Measurements from ENCODE around the gene FGF14.

FGF14 gene

DNA sequence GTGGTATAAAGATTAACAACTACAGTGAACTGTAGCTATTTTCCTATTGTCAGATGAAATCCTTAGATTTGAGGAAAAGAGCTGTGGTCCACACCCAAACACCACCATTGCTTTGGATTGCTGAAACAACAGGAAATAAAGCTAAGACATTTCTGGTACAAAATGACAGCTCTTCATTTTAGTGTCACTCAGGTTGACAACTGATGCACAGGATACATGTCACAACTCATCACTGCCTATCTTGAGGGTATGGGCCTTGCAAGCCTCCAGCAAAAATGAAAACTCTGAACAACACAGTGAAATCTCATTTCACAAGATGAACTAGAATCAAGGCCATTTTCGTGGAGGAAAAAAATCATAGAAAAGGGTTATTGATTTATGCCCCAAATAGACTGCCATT is 609.7 kb downstream of the FGF14 start:
- Mint-ChIP-seq H3K27ac (no peak overlapping the region), H3K4me3 (no peak overlapping the region), H3K36me3 (ENCODE audit: low read depth) (no peaks in the 10 kb centered on the region), H3K27me3 (ENCODE audit: low read depth) (peaks cover 7% of the 10 kb centered on the region), H3K9me3 (no peaks in the 10 kb centered on the region), H3K4me1 (no peaks in the 10 kb centered on the region)
- no peak for TF ChIP-seq CTCF (IDR thresholded peaks at IDR 0.05; ENCODE audit: unreplicated experiment in 3 of 3)

- H3K27ac Mint-ChIP-seq = no peak overlapping the region
- peak; percentile 23 to 34 (median 25) for TF ChIP-seq CTCF (IDR thresholded peaks at IDR 0.05; ENCODE audit: unreplicated experiment in 3 of 3)
- H3K4me1 Mint-ChIP-seq = no peaks in the 10 kb centered on the region
- peaks cover 25% of the 10 kb centered on the region for H3K27me3 Mint-ChIP-seq (ENCODE audit: low read depth)
- no peaks in the 10 kb centered on the region for H3K9me3 Mint-ChIP-seq
- no peak overlapping the region for H3K4me3 Mint-ChIP-seq
- no peaks in the 10 kb centered on the region for H3K36me3 Mint-ChIP-seq (ENCODE audit: low read depth)
Observed at GRCh38 chr13:101785858-101786257, 616.0 kb downstream of the FGF14 start.

GRCh38 chr13:101784313-101784712 is 617.5 kb downstream of the FGF14 start:
- Mint-ChIP-seq H3K9me3 (no peaks in the 10 kb centered on the region), H3K27ac (no peak overlapping the region), H3K4me3 (no peak overlapping the region), H3K27me3 (ENCODE audit: low read depth) (peaks cover 28% of the 10 kb centered on the region), H3K36me3 (ENCODE audit: low read depth) (no peaks in the 10 kb centered on the region), H3K4me1 (no peaks in the 10 kb centered on the region)
- TF ChIP-seq CTCF (IDR thresholded peaks at IDR 0.05; ENCODE audit: unreplicated experiment in 3 of 3) = no peak

DNA sequence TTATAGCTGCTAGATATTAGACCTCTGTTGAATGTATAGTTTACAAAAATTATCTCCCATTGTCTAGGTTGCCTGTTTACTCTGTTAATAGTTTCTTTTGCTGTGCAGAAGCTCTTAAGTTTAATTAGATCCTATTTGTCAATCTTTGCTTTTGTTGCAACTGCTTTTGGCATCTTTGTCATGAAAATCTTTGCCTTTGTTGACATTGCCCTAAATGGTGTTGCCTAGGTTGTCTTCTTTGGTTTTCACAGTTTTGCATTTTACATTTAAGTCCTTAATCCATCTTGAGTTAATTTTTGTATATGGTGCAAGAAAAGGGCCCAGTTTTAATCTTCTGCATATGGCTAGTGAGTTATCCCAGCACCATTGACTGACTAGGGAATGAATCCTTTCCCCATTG is 618.3 kb downstream of the FGF14 start:
- no peak for TF ChIP-seq CTCF (IDR thresholded peaks at IDR 0.05; ENCODE audit: unreplicated experiment in 3 of 3)
- peaks cover 28% of the 10 kb centered on the region for H3K27me3 Mint-ChIP-seq (ENCODE audit: low read depth)
- no peak overlapping the region for H3K4me3 Mint-ChIP-seq
- H3K9me3 Mint-ChIP-seq = no peaks in the 10 kb centered on the region
- no peaks in the 10 kb centered on the region for H3K4me1 Mint-ChIP-seq
- H3K36me3 Mint-ChIP-seq (ENCODE audit: low read depth) = no peaks in the 10 kb centered on the region
- H3K27ac Mint-ChIP-seq = no peak overlapping the region

DNA sequence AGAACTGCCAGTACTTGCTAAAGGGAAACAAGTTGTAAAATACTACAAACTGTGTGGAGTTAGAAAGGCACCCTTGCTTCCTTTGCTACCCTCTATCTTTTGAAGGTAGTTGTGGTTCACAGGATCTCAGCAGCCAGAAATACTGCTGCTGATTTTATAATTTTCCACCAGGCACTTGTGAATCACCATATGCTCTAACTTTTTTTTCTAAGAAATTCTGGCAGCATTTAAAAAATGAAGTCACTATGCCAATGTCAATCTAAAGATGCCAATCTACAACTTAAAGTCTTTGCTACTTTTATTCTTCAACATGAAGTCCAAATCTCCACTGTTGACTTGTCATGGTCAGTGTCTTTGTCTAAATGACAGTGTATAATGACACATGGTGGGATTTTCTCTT is 621.6 kb downstream of the FGF14 start:
- peaks cover 10% of the 10 kb centered on the region for H3K27me3 Mint-ChIP-seq (ENCODE audit: low read depth)
- H3K27ac Mint-ChIP-seq = no peak overlapping the region
- H3K9me3 Mint-ChIP-seq = no peaks in the 10 kb centered on the region
- no peaks in the 10 kb centered on the region for H3K36me3 Mint-ChIP-seq (ENCODE audit: low read depth)
- H3K4me1 Mint-ChIP-seq = no peaks in the 10 kb centered on the region
- TF ChIP-seq CTCF (IDR thresholded peaks at IDR 0.05; ENCODE audit: unreplicated experiment in 3 of 3) = no peak
- no peak overlapping the region for H3K4me3 Mint-ChIP-seq

DNA sequence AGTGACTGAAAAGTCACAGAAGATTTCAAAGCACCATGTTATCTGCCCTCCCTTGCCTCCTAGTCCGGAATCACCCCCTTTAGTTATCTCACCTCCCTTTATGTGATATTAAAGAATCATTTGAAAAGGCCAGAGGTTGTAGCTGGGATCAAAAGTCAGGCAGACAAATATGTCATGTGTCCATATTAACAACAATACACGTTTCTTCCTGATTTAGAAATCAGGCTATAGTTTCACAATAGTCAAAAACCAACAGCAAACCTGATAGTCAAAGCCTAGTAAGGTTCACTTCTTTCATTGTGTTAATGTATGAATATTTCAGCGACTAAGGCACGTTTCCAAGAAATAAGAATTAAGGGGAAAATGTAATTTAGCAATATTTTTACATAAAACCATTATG is 622.7 kb downstream of the FGF14 start:
- no peak overlapping the region for H3K27ac Mint-ChIP-seq
- H3K4me3 Mint-ChIP-seq = no peak overlapping the region
- TF ChIP-seq CTCF (IDR thresholded peaks at IDR 0.05; ENCODE audit: unreplicated experiment in 3 of 3) = no peak
- H3K4me1 Mint-ChIP-seq = no peaks in the 10 kb centered on the region
- H3K36me3 Mint-ChIP-seq (ENCODE audit: low read depth) = no peaks in the 10 kb centered on the region
- H3K9me3 Mint-ChIP-seq = no peaks in the 10 kb centered on the region
- peaks cover 10% of the 10 kb centered on the region for H3K27me3 Mint-ChIP-seq (ENCODE audit: low read depth)

All from nephron (organoid).